ENCODE results near the gene PPP1R12A.
"Not testable (repeated sequence)": the region's sequence is repeated elsewhere in the genome, so short reads cannot be mapped to it uniquely, and the experiment has no call there.

The PPP1R12A gene

DNA sequence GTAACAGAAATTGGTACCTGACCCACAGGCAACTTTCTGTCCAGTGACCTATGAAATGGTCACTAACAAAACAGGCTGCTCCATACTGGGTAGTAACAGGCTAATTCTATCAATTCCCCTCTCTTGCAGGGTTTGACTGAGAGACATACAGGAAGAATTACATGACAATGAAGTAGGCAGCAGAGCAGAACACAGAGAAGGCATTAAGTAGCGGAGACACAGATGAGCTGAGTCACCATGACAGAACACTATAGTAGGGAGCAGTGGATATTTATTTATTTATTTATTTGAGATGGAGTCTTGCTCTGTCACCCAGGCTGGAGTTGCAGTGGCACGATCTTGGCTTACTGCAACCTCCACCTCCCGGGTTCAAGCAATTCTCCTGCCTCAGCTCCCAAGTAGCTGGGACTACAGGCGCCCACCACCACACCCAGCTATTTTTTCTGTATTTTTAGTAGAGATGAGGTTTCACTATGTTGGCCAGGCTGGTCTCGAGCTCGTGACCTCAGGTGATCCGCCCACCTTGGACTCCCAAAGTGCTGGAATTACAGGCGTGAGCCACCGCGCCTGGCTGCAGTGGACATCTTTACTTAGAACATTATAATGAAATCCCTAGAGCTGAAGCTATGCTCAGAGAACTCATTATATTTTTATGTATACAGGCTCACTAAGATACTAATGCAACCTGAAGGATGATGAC lies 150.4 kb downstream of the PPP1R12A start:
- ChIA-PET POLR2A (interaction anchor here (0.6 kb wide), 1 partner anchor 275 kb away, joined by 5 read pairs; no protein-coding TSS in a partner anchor), CTCF (interaction anchor here (0.6 to 1.0 kb wide), 4 partner anchors 9 to 47 kb away, joined by 3 to 5 read pairs (median 3); no protein-coding TSS in a partner anchor)
- H3K4me3 ChIP-seq (ENCODE audit: low read depth, low read length); H3K4me1 ChIP-seq (ENCODE audit: control insufficient read depth, insufficient read depth, low read length); H3K27ac ChIP-seq (ENCODE audit: extremely low read depth, low read depth, low read length); H3K9me3 ChIP-seq (ENCODE audit: control insufficient read depth, insufficient read depth, low read depth, low read length): not testable (repeated sequence)
- TF ChIP-seq ZBTB17 (tag by site-specific recombination; IDR thresholded peaks at IDR 0.05): peak; percentile 47; the same call in 1 of the 2 replicates
- peaks cover 35 to 51% of the 10 kb centered on the region in 2 experiments for H3K36me3 ChIP-seq (ENCODE audit: control insufficient read depth in 2 of 2, insufficient read depth in 1 of 2, low read length in 2 of 2)

DNA sequence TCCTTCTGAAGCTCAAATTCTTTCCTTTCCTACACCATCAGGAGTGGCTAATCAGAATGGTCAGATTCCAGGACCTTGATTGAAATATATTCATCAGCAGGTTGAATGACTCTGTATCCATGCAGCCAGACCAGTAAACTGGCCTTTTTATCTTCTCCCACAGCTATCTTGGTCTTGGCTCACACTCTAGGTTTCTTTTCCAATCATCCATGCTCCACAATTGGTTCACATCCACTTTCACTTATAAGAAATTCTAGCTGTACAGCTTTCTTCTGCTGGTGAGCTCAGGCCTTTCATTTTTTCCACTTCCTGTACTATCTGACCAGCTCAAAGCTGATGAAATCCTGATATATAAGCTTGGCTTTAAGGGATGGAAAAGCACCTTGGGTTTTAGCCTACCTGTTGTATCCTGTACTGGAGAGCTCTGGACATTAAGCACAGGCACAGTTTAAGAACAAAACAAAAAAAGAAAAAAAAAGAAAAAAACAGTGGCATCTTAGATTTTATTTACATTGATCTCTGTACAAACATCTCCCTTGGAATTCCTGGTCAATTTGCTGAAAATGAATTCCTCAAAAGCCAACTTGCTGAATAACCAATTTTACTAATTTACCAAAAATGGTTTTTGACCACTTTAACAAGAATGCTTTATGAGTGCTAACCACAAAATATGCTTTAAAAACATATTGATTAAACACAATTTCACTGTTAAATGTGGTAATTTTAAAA lies 152.6 kb downstream of the PPP1R12A start:
- Histone ChIP-seq H3K36me3 (ENCODE audit: control insufficient read depth in 2 of 2, insufficient read depth in 1 of 2, low read length in 2 of 2) (peaks cover 21 to 31% of the 10 kb centered on the region in 2 experiments), H3K27ac (ENCODE audit: extremely low read depth, low read depth, low read length) (no peak overlapping the region), H3K9me3 (ENCODE audit: control insufficient read depth, insufficient read depth, low read depth, low read length) (no peaks in the 10 kb centered on the region), H3K4me3 (ENCODE audit: low read depth, low read length) (no peak overlapping the region), H3K4me1 (ENCODE audit: control insufficient read depth, insufficient read depth, low read length) (no peaks in the 10 kb centered on the region)
- ChIA-PET CTCF (interaction anchor here (0.5 to 0.8 kb wide), 2 partner anchors 17 to 23 kb away, joined by 3 to 4 read pairs; no protein-coding TSS in a partner anchor), POLR2A (interaction anchor here (0.6 kb wide), 1 partner anchor 29 kb away, joined by 3 read pairs; no protein-coding TSS in a partner anchor)
- TF ChIP-seq, protein P1, sequence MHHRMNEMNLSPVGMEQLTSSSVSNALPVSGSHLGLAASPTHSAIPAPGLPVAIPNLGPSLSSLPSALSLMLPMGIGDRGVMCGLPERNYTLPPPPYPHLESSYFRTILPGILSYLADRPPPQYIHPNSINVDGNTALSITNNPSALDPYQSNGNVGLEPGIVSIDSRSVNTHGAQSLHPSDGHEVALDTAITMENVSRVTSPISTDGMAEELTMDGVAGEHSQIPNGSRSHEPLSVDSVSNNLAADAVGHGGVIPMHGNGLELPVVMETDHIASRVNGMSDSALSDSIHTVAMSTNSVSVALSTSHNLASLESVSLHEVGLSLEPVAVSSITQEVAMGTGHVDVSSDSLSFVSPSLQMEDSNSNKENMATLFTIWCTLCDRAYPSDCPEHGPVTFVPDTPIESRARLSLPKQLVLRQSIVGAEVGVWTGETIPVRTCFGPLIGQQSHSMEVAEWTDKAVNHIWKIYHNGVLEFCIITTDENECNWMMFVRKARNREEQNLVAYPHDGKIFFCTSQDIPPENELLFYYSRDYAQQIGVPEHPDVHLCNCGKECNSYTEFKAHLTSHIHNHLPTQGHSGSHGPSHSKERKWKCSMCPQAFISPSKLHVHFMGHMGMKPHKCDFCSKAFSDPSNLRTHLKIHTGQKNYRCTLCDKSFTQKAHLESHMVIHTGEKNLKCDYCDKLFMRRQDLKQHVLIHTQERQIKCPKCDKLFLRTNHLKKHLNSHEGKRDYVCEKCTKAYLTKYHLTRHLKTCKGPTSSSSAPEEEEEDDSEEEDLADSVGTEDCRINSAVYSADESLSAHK (tag by site-specific recombination; IDR thresholded peaks at IDR 0.05): no peak
- peak; percentile 85 for TF ChIP-seq PRDM1 (tag by site-specific recombination; IDR thresholded peaks at IDR 0.05)

DNA sequence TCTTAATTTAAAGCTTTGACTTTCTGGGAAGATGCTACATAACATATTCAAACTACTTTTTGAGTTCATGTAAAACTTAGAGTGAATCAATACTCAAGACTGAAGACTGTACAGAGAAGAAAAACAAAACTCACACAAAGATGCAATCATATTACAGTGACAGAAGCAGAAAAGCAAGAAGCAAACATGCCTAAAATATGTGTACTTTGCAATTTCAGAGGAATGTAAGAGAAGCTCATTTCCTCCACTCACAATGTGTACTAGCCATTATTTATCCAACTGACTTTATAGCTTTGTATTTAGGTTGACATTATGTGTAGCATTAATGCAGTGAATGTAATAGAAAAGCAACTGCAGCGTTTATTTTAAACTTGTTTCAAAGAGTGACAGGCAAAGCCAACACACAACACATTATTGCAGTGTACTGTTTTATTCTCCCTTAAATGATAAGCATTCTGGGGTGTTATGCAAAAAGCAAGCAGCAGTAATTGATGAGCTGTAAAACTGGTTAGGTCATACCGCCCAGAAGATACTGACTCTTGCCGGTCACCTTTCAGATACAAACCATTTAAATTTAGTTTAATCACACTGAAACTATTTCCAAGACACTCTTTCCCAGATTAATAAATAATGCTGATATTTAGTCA lies 156.0 kb downstream of the PPP1R12A start:
- H3K36me3 ChIP-seq (ENCODE audit: control insufficient read depth in 2 of 2, insufficient read depth in 1 of 2, low read length in 2 of 2): peaks cover 23 to 28% of the 10 kb centered on the region in 2 experiments
- no peak overlapping the region for H3K27ac ChIP-seq (ENCODE audit: extremely low read depth, low read depth, low read length)
- TF ChIP-seq MEIS1 (CRISPR knock-in tag; IDR thresholded peaks at IDR 0.05; ENCODE audit: borderline replicate concordance) (no peak), ZNF114 (tag by site-specific recombination; IDR thresholded peaks at IDR 0.05) (no peak), ZNF548 (tag by site-specific recombination; IDR thresholded peaks at IDR 0.05) (no peak), ZNF23 (tag by site-specific recombination; IDR thresholded peaks at IDR 0.05; ENCODE audit: borderline replicate concordance) (no peak), ZNF623 (tag by site-specific recombination; IDR thresholded peaks at IDR 0.05) (no peak), ZSCAN16 (tag by site-specific recombination; IDR thresholded peaks at IDR 0.05) (no peak), ZNF776 (tag by site-specific recombination; IDR thresholded peaks at IDR 0.05; ENCODE audit: borderline replicate concordance) (no peak), SP2 (tag by site-specific recombination; IDR thresholded peaks at IDR 0.05) (no peak), ZNF239 (tag by site-specific recombination; IDR thresholded peaks at IDR 0.05) (no peak), BCL11B (tag by site-specific recombination; IDR thresholded peaks at IDR 0.05; ENCODE audit: low read depth) (no peak)
- no peak overlapping the region for H3K4me3 ChIP-seq (ENCODE audit: low read depth, low read length)
- no peaks in the 10 kb centered on the region for H3K4me1 ChIP-seq (ENCODE audit: control insufficient read depth, insufficient read depth, low read length)
- H3K9me3 ChIP-seq (ENCODE audit: control insufficient read depth, insufficient read depth, low read depth, low read length): no peaks in the 10 kb centered on the region
- ChIA-PET POLR2A (no interaction called here), CTCF (interaction anchor here (1.8 kb wide), 1 partner anchor 10 kb away, joined by 6 read pairs; no protein-coding TSS in a partner anchor)

DNA sequence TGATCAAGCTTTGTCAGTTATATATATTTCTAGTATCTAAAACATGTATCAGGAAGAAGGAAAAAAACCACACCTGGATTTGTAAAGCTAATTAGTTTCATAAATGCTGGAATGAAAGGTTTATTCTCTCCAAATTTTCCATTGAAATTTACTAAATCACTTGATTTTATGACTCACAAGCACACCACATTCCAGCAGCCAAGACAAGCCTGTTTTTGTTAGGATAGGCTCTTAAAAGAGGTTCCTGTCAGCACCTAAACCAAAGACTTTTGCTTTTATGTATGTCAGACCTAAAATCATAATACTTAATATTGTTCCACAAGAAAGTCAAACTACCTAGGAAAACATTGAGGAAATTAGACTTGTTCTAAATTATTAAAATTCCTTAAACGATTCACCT lies 158.8 kb downstream of the PPP1R12A start:
- no peaks in the 10 kb centered on the region for H3K4me1 ChIP-seq (ENCODE audit: control insufficient read depth, insufficient read depth, low read length)
- H3K9me3 ChIP-seq (ENCODE audit: control insufficient read depth, insufficient read depth, low read depth, low read length): no peaks in the 10 kb centered on the region
- no peak overlapping the region for H3K27ac ChIP-seq (ENCODE audit: extremely low read depth, low read depth, low read length)
- CTCF ChIA-PET: interaction anchor here (0.7 kb wide), 1 partner anchor 216 kb away, joined by 3 read pairs; no protein-coding TSS in a partner anchor
- H3K4me3 ChIP-seq (ENCODE audit: low read depth, low read length): no peak overlapping the region
- peaks cover 19 to 21% of the 10 kb centered on the region in 2 experiments for H3K36me3 ChIP-seq (ENCODE audit: control insufficient read depth in 2 of 2, insufficient read depth in 1 of 2, low read length in 2 of 2)
- POLR2A ChIA-PET: no interaction called here
- TF ChIP-seq ZNF670 (tag by site-specific recombination; IDR thresholded peaks at IDR 0.05; ENCODE audit: low read depth) (no peak), ZNF560 (tag by site-specific recombination; IDR thresholded peaks at IDR 0.05; ENCODE audit: borderline replicate concordance) (no peak), GLIS1 (tag by site-specific recombination; IDR thresholded peaks at IDR 0.05) (no peak), ZNF785 (tag by site-specific recombination; IDR thresholded peaks at IDR 0.05) (no peak), ZNF391 (tag by site-specific recombination; IDR thresholded peaks at IDR 0.05; ENCODE audit: borderline replicate concordance, low read depth) (no peak)
